SK-N-SH treated with all-trans-retinoic acid at 6 μM for 48 hours (cell line): Measurements from ENCODE around the gene KCNIP4.

ENCODE experiments used
- ATAC-seq: fragments of 200-7000 bp; cut with Tn5 transposase; 3 replicates; pipeline ENCODE4 v1.9.1; 2020; ENCODE audit warnings: mild to moderate bottlenecking, moderate library complexity
- ARNTL ChIP-seq: fragments of 450-650 bp; formaldehyde crosslinking; IDR thresholded peaks from 2 replicates; pipeline ENCODE4 v1.5.0; 2020; ENCODE audit warnings: low read depth, mild to moderate bottlenecking, moderate library complexity, borderline replicate concordance
- BACH2 ChIP-seq: fragments of 250-450 bp; sonication (Bioruptor Pico); IDR thresholded peaks from 2 replicates; pipeline ENCODE4 v1.9.0; 2021; ENCODE audit warnings: mild to moderate bottlenecking, borderline replicate concordance
- CSDC2 ChIP-seq: fragments of 250-450 bp; sonication (Bioruptor Pico); IDR thresholded peaks from 2 replicates; pipeline ENCODE4 v1.5.0; 2020; ENCODE audit warnings: mild to moderate bottlenecking, moderate library complexity
- CSRNP3 ChIP-seq: fragments of 250-450 bp; sonication (Bioruptor Pico); IDR thresholded peaks from 2 replicates; pipeline ENCODE4 v1.5.1; 2021; ENCODE audit warnings: mild to moderate bottlenecking, moderate library complexity
- ESRRG ChIP-seq: fragments of 250-450 bp; sonication (Bioruptor Pico); IDR thresholded peaks from 2 replicates; pipeline ENCODE4 v1.6.1; 2021; ENCODE audit warnings: mild to moderate bottlenecking
- GLIS3 ChIP-seq: fragments of 250-450 bp; sonication (Bioruptor Pico); IDR thresholded peaks from 2 replicates; pipeline ENCODE4 v1.5.0; 2020; ENCODE audit warnings: mild to moderate bottlenecking, moderate library complexity
- ISL1 ChIP-seq: fragments of 250-450 bp; sonication (Bioruptor Pico); IDR thresholded peaks from 2 replicates; pipeline ENCODE4 v2.1.2; 2022; ENCODE audit warnings: mild to moderate bottlenecking, moderate library complexity
- OSR1 ChIP-seq: fragments of 250-450 bp; sonication (Bioruptor Pico); IDR thresholded peaks from 2 replicates; pipeline ENCODE4 v1.8.0; 2022; ENCODE audit warnings: moderate library complexity, mild to moderate bottlenecking, inconsistent platforms
- PATZ1 ChIP-seq: fragments of 250-450 bp; sonication (Bioruptor Pico); IDR thresholded peaks from 2 replicates; pipeline ENCODE4 v1.8.0; 2020; ENCODE audit warnings: mild to moderate bottlenecking, moderate library complexity, borderline replicate concordance
- PPARA ChIP-seq: fragments of 250-450 bp; sonication (Bioruptor Pico); IDR thresholded peaks from 2 replicates; pipeline ENCODE4 v1.5.0; 2020; ENCODE audit warnings: mild to moderate bottlenecking, borderline replicate concordance
- SNAI2 ChIP-seq: fragments of 250-450 bp; sonication (Bioruptor Pico); IDR thresholded peaks from 2 replicates; pipeline ENCODE4 v1.5.0; 2020; ENCODE audit warnings: mild to moderate bottlenecking, moderate library complexity
- TCF4 ChIP-seq: fragments of 250-450 bp; sonication (Bioruptor Pico); IDR thresholded peaks from 2 replicates; pipeline ENCODE4 v1.8.0; 2021; ENCODE audit warnings: mild to moderate bottlenecking, moderate library complexity, borderline replicate concordance
- TOX ChIP-seq: fragments of 250-450 bp; sonication (Bioruptor Pico); IDR thresholded peaks from 2 replicates; pipeline ENCODE4 v1.8.0; 2021; ENCODE audit warnings: mild to moderate bottlenecking, moderate library complexity, borderline replicate concordance
- ZC3H10 ChIP-seq: fragments of 250-450 bp; sonication (Bioruptor Pico); IDR thresholded peaks from 2 replicates; pipeline ENCODE4 v1.5.1; 2021; ENCODE audit warnings: mild to moderate bottlenecking, moderate library complexity
- ZFP3 ChIP-seq: fragments of 250-450 bp; sonication (Bioruptor Pico); IDR thresholded peaks from 2 replicates; pipeline ENCODE4 v1.5.0; 2020; ENCODE audit warnings: mild to moderate bottlenecking, moderate library complexity
- ZFP30 ChIP-seq: fragments of 450-650 bp; formaldehyde crosslinking; IDR thresholded peaks from 2 replicates; pipeline ENCODE4 v1.5.0; 2022; ENCODE audit warnings: mild to moderate bottlenecking, moderate library complexity
- ZNF565 ChIP-seq: fragments of 450-650 bp; formaldehyde crosslinking; conservative IDR thresholded peaks from 2 replicates; pipeline ENCODE4 v1.5.0; 2020; ENCODE audit warnings: low read depth, mild to moderate bottlenecking, moderate library complexity
- ZNF70 ChIP-seq: fragments of 450-650 bp; formaldehyde crosslinking; IDR thresholded peaks from 2 replicates; pipeline ENCODE4 v1.5.0; 2020; ENCODE audit warnings: mild to moderate bottlenecking, moderate library complexity
- ZNF8 ChIP-seq: fragments of 450-650 bp; formaldehyde crosslinking; IDR thresholded peaks from 2 replicates; pipeline ENCODE4 v1.5.0; 2020; ENCODE audit warnings: mild to moderate bottlenecking, moderate library complexity
- TF ChIP-seq, protein P1 (sequence below): fragments of 250-450 bp; sonication (Bioruptor Pico); IDR thresholded peaks from 2 replicates; pipeline ENCODE4 v1.8.0; 2021; ENCODE audit warnings: low read depth, mild to moderate bottlenecking, moderate library complexity, borderline replicate concordance
- TF ChIP-seq, protein P2 (sequence below): fragments of 250-450 bp; sonication (Bioruptor Pico); IDR thresholded peaks from 2 replicates; pipeline ENCODE4 v1.5.1; 2020; ENCODE audit warnings: low read depth, mild to moderate bottlenecking, moderate library complexity
- TF ChIP-seq, protein P3 (sequence below): fragments of 250-450 bp; sonication (Bioruptor Pico); IDR thresholded peaks from 2 replicates; pipeline ENCODE4 v1.5.0; 2020; ENCODE audit warnings: mild to moderate bottlenecking, moderate library complexity

KCNIP4 gene

GRCh38 chr4:20684852-20685763, 1263.5 kb downstream of the KCNIP4 start:
- ATAC-seq: 0 out of 3 replicates have a peak, but pooled peaks have one; percentile 41
- TF ChIP-seq ZFP3 (CRISPR knock-in tag) (no peak), ZNF8 (CRISPR knock-in tag) (no peak), CSRNP3 (CRISPR knock-in tag) (no peak), SNAI2 (no peak), PPARA (no peak), TOX (CRISPR knock-in tag) (no peak)
- TF ChIP-seq, all 23 proteins: peak for 0

DNA sequence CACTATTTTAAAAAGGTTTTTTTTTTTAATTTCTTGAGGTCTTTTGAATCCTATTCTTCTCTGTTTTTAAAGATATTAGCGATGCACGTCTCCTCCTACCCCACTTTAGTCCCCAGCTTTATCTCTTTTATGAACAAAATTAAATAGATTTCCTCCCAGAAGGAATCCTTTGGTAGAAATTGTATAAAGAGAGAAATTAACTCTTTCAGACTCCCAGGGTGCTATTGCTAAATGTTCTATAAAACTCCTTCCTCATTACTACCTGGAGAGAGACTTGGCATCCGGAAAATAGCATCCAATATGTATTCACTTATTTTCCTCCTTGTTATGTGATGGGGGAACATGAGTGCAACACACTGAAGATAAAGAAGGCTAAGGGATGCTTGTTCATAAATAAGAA, 1264.8 kb downstream of the KCNIP4 start:
- TF ChIP-seq, protein P1, sequence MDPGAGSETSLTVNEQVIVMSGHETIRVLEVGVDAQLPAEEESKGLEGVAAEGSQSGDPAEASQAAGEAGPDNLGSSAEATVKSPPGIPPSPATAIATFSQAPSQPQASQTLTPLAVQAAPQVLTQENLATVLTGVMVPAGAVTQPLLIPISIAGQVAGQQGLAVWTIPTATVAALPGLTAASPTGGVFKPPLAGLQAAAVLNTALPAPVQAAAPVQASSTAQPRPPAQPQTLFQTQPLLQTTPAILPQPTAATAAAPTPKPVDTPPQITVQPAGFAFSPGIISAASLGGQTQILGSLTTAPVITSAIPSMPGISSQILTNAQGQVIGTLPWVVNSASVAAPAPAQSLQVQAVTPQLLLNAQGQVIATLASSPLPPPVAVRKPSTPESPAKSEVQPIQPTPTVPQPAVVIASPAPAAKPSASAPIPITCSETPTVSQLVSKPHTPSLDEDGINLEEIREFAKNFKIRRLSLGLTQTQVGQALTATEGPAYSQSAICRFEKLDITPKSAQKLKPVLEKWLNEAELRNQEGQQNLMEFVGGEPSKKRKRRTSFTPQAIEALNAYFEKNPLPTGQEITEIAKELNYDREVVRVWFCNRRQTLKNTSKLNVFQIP: no peak
- no peak for TF ChIP-seq ZFP30 (CRISPR knock-in tag)
- ATAC-seq: no peak

GRCh38 chr4:20682853-20683252, 1265.7 kb downstream of the KCNIP4 start:
- ATAC-seq: no peak
- TF ChIP-seq ZNF70 (CRISPR knock-in tag) (no peak), PPARA (no peak)

- no peak for ATAC-seq
- TF ChIP-seq ZNF565 (no peak), ZFP30 (CRISPR knock-in tag) (no peak)
These were observed 1267.3 kb downstream of the KCNIP4 start for GRCh38 chr4:20681271-20681670.

DNA sequence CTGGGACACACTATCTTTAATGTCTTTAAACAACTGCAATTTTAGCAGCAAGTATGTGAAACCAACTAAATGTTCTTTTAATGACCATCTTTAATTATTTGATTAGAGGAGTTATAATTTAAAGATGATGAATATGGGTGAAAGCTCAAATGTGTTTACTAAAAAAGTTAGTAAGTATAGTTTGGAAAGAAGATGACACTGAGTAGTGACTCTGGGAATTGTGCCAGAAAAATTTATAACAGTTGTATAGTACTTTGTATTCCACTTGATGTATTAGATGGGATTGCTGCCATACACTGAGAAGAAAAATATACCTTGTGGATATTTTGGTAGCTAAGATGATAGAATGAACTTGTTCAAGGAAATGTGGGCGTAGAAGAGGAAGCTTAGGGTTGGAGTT, 1267.8 kb downstream of the KCNIP4 start:
- no peak for ATAC-seq
- TF ChIP-seq, protein P1: no peak
- TF ChIP-seq TOX (CRISPR knock-in tag): no peak
- no peak for TF ChIP-seq PPARA
- TF ChIP-seq ISL1 (CRISPR knock-in tag): no peak
- TF ChIP-seq, protein P2, sequence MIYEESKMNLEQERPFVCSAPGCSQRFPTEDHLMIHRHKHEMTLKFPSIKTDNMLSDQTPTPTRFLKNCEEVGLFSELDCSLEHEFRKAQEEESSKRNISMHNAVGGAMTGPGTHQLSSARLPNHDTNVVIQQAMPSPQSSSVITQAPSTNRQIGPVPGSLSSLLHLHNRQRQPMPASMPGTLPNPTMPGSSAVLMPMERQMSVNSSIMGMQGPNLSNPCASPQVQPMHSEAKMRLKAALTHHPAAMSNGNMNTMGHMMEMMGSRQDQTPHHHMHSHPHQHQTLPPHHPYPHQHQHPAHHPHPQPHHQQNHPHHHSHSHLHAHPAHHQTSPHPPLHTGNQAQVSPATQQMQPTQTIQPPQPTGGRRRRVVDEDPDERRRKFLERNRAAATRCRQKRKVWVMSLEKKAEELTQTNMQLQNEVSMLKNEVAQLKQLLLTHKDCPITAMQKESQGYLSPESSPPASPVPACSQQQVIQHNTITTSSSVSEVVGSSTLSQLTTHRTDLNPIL (CRISPR knock-in tag): no peak
- no peak for TF ChIP-seq OSR1 (CRISPR knock-in tag)
- no peak for TF ChIP-seq ESRRG (CRISPR knock-in tag)
- no peak for TF ChIP-seq ARNTL (CRISPR knock-in tag)
- no peak for TF ChIP-seq TCF4
- TF ChIP-seq BACH2 (CRISPR knock-in tag): no peak
- no peak for TF ChIP-seq SNAI2
- TF ChIP-seq GLIS3 (CRISPR knock-in tag): no peak
- TF ChIP-seq ZC3H10 (CRISPR knock-in tag): no peak
- no peak for TF ChIP-seq ZFP3 (CRISPR knock-in tag)
- no peak for TF ChIP-seq ZNF565
- no peak for TF ChIP-seq CSDC2
- TF ChIP-seq, protein P3, sequence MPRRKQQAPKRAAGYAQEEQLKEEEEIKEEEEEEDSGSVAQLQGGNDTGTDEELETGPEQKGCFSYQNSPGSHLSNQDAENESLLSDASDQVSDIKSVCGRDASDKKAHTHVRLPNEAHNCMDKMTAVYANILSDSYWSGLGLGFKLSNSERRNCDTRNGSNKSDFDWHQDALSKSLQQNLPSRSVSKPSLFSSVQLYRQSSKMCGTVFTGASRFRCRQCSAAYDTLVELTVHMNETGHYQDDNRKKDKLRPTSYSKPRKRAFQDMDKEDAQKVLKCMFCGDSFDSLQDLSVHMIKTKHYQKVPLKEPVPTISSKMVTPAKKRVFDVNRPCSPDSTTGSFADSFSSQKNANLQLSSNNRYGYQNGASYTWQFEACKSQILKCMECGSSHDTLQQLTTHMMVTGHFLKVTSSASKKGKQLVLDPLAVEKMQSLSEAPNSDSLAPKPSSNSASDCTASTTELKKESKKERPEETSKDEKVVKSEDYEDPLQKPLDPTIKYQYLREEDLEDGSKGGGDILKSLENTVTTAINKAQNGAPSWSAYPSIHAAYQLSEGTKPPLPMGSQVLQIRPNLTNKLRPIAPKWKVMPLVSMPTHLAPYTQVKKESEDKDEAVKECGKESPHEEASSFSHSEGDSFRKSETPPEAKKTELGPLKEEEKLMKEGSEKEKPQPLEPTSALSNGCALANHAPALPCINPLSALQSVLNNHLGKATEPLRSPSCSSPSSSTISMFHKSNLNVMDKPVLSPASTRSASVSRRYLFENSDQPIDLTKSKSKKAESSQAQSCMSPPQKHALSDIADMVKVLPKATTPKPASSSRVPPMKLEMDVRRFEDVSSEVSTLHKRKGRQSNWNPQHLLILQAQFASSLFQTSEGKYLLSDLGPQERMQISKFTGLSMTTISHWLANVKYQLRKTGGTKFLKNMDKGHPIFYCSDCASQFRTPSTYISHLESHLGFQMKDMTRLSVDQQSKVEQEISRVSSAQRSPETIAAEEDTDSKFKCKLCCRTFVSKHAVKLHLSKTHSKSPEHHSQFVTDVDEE (CRISPR knock-in tag): no peak
- TF ChIP-seq PATZ1 (CRISPR knock-in tag): no peak
